Ovary (tissue), 9 donors: ENCODE results near the gene QSOX1. TPM values are rescaled to one million over a fixed set of nuclear protein-coding genes. Genes with fewer than 3 reads are reported as not detected.

Source experiments
- DNase-seq, 5 donors: peaks; one replicate each; pipeline ENCODE4 v3.0.0-alpha.2; 2019 to 2020
- H3K27ac ChIP-seq, 2 donors: fragments of 200-600 bp; one replicate each; pipeline versions ENCODE4 v1.5.1 to v1.8.0; 2019 to 2022
- H3K27me3 ChIP-seq: fragments of 200-600 bp; one replicate; pipeline ENCODE4 v1.8.0; 2022
- H3K36me3 ChIP-seq: fragments of 200-600 bp; sonication (generic); one replicate; pipeline ENCODE4 v1.5.1; 2019
- H3K4me1 ChIP-seq: one replicate; pipeline ENCODE4 v1.8.1; 2013; ENCODE audit warnings: mild to moderate bottlenecking, moderate library complexity; ENCODE audit not compliant: insufficient read depth
- H3K4me3 ChIP-seq: fragments of 200-600 bp; sonication (generic); one replicate; pipeline ENCODE4 v1.5.1; 2017
- H3K9me3 ChIP-seq, 2 donors: fragments of 200-600 bp in 1 of 2; sonication (generic) in 1 of 2; one replicate each; pipeline versions ENCODE4 v1.5.1 to v1.8.1; 2013 to 2019; ENCODE audit warnings: mild to moderate bottlenecking in 1 of 2, moderate library complexity in 1 of 2
- CTCF ChIP-seq, 3 donors: fragments of 450-650 bp in 2 of 3; fragments of 200-600 bp in 1 of 3; IDR thresholded peaks; one replicate each; pipeline versions ENCODE4 v1.5.1 to v1.8.0; 2016 to 2022; ENCODE audit warnings: antibody characterized with exemption in 3 of 3, mild to moderate bottlenecking in 1 of 3
- EP300 ChIP-seq: sonication (generic); formaldehyde crosslinking; IDR thresholded peaks from one replicate; pipeline ENCODE4 v1.6.1; 2017; ENCODE audit warnings: antibody characterized with exemption
- POLR2A ChIP-seq: fragments of 450-650 bp; IDR thresholded peaks from one replicate; pipeline ENCODE4 v1.6.1; 2017; ENCODE audit warnings: antibody characterized with exemption, mild to moderate bottlenecking, moderate library complexity
- WGBS, 3 donors: extraction: QIAGEN DNeasy Blood & Tissue Kit in 1 of 3; methylation state at CpG; one replicate each; pipeline versions ENCODE4 v1.1.5 to v1.1.7; 2013 to 2017; 5-methylcytosine and 5-hydroxymethylcytosine counted together
- intact Hi-C, 4 donors: fragments of 100-400 bp; cut with DNase I; formaldehyde crosslinking; loops; one replicate each; pipeline versions ENCODE4 v1.11.0 to v1.15.1; 2022 to 2023
- polyA plus RNA-seq, 2 donors: library from polyadenylated mRNA; stranded (reverse); fragments of 200-250 nt in 1 of 2; fragments of 350-450 nt in 1 of 2; fragmentation: Illumina TruSeq in 1 of 2; extraction: RNeasy Lipid Tissue Mini Kit (QIAGEN cat#74804) in 1 of 2; gene quantifications; one replicate each; pipeline ENCODE4 v1.2.3, GENCODE V29; 2013 to 2014
- total RNA-seq, 7 donors: library from RNA; depleted of rRNA in 2 of 7; stranded (reverse); fragments of >200 nt in 2 of 7; fragmentation: NEBNext Ultra II Directional in 3 of 7; extraction: Animal tissue kit (Norgen Biotek cat#: 25700) in 3 of 7; gene quantifications; one replicate each; pipeline versions ENCODE4 v1.1.0 to v1.2.4, GENCODE V29; 2016 to 2023
- donor health status: DM: no; HTN: no; CAD: no; lungs with moderate emphysema.
- donor health status: DM: no; HTN: no; CAD: no.
- donor health status: Bipolar disorder and iron deficiency.
- donor health status: DM: yes; HTN: yes; CAD: no.
- donor health status: DM: no; HTN: no; CAD: no.
- donor health status: DM: yes; HTN: yes; CAD: no.

Gene QSOX1
- total and polyA plus RNA-seq, 9 donors = 57.8 to 475 (median 155) TPM

- H3K4me1 ChIP-seq = peaks cover 28% of the 10 kb centered on the region
- no peaks in the 10 kb centered on the region for H3K36me3 ChIP-seq
- intact Hi-C loops = loop anchor here in 3 of 4 donors (10.0 kb wide), 4 partner anchors 56 to 466 kb away; no protein-coding TSS in a partner anchor
- no peak overlapping the region for H3K4me3 ChIP-seq
- DNase-seq = no peak
- H3K27me3 ChIP-seq = no peaks in the 10 kb centered on the region
- 53 to 76% (median 63%) methylated on average over 4 of the region's 4 CpGs for WGBS, 3 donors
- H3K9me3 ChIP-seq = no peaks in the 10 kb centered on the region
- TF ChIP-seq EP300 (no peak), POLR2A (no peak), CTCF (IDR thresholded peaks at IDR 0.05) (no peak)
- H3K27ac ChIP-seq = no peak overlapping the region
These were observed 16.0 kb downstream of the QSOX1 start for GRCh38 chr1:180170546-180171151.

- no peak for DNase-seq
These were observed 17.0 kb downstream of the QSOX1 start for GRCh38 chr1:180171691-180172090.

GRCh38 chr1:180173451-180173850 lies 18.8 kb downstream of the QSOX1 start:
- intact Hi-C loops = loop anchor here in 3 of 4 donors (10.0 kb wide), 4 partner anchors 59 to 469 kb away; no protein-coding TSS in a partner anchor
- Histone ChIP-seq H3K4me1 (peaks cover 13% of the 10 kb centered on the region), H3K4me3 (no peak overlapping the region), H3K36me3 (no peaks in the 10 kb centered on the region), H3K27me3 (no peaks in the 10 kb centered on the region), H3K27ac (peak overlapping the region in 1 of 2 donors; percentile 18), H3K9me3 (no peaks in the 10 kb centered on the region)
- DNase-seq = peak in 1 of 5 donors; percentile 8
- TF ChIP-seq CTCF (IDR thresholded peaks at IDR 0.05) (no peak), POLR2A (no peak), EP300 (no peak)
- 73 to 81% (median 78%) methylated on average over 2 of the region's 2 CpGs for WGBS, 3 donors

More at GRCh38 chr1:180171691-180172090, 17.0 kb downstream of the QSOX1 start:
- Histone ChIP-seq H3K4me1 (peaks cover 24% of the 10 kb centered on the region), H3K9me3 (no peaks in the 10 kb centered on the region), H3K4me3 (no peak overlapping the region), H3K27me3 (no peaks in the 10 kb centered on the region), H3K36me3 (no peaks in the 10 kb centered on the region), H3K27ac (no peak overlapping the region)
- TF ChIP-seq CTCF (IDR thresholded peaks at IDR 0.05) (no peak), POLR2A (no peak), EP300 (no peak)
- WGBS, 3 donors = 90 to 91% (median 91%) methylated on average over 8 of the region's 8 CpGs
- intact Hi-C loops = loop anchor here in 3 of 4 donors (10.0 kb wide), 4 partner anchors 57 to 467 kb away; no protein-coding TSS in a partner anchor

GRCh38 chr1:180173952-180174351 lies 19.3 kb downstream of the QSOX1 start:
- H3K36me3 ChIP-seq = no peaks in the 10 kb centered on the region
- H3K9me3 ChIP-seq = no peaks in the 10 kb centered on the region
- 3 to 19% (median 8%) methylated on average over 8 of the region's 8 CpGs for WGBS, 3 donors
- peak overlapping the region; percentile 18 to 48 for H3K27ac ChIP-seq
- TF ChIP-seq POLR2A (no peak), EP300 (no peak), CTCF (IDR thresholded peaks at IDR 0.05) (no peak)
- peaks cover 13% of the 10 kb centered on the region for H3K4me1 ChIP-seq
- no peaks in the 10 kb centered on the region for H3K27me3 ChIP-seq
- peak; percentile 83 to 92 (median 89) for DNase-seq
- intact Hi-C loops = loop anchor here in 3 of 4 donors (10.0 kb wide), 4 partner anchors 59 to 469 kb away; no protein-coding TSS in a partner anchor
- no peak overlapping the region for H3K4me3 ChIP-seq
